ENCODE measurements around the gene LIG3.

LIG3 gene

GRCh38 chr17:35052780-35053179, 72.5 kb downstream of the LIG3 start:
- no peak overlapping the region for H3K4me3 ChIP-seq (replicated peaks; ENCODE audit: insufficient read depth, low read length)
- TF ChIP-seq CTCF (IDR thresholded peaks at IDR 0.05; ENCODE audit: insufficient read depth, low read length): no peak
- TF ChIP-seq REST (IDR thresholded peaks at IDR 0.05; ENCODE audit: insufficient replicate concordance, low read depth): no peak
- TF ChIP-seq GABPA (IDR thresholded peaks at IDR 0.05; ENCODE audit: low read depth): no peak
- no peak for TF ChIP-seq SPI1 (IDR thresholded peaks at IDR 0.05; ENCODE audit: borderline replicate concordance, low read depth)
- no peak for TF ChIP-seq POLR2AphosphoS5 (IDR thresholded peaks at IDR 0.05; ENCODE audit: low read depth)
- peak overlapping the region; percentile 87 for H3K27ac ChIP-seq (replicated peaks)
- no peak for DNase-seq (ENCODE audit: low read depth in 1 of 2, low spot score in 1 of 2)
- H3K27me3 ChIP-seq (ENCODE audit: insufficient read depth, poor library complexity, severe bottlenecking): no peaks in the 10 kb centered on the region

- TF ChIP-seq POLR2AphosphoS5 (IDR thresholded peaks at IDR 0.05; ENCODE audit: low read depth) (no peak), REST (IDR thresholded peaks at IDR 0.05; ENCODE audit: insufficient replicate concordance, low read depth) (no peak), GABPA (IDR thresholded peaks at IDR 0.05; ENCODE audit: low read depth) (no peak), SPI1 (IDR thresholded peaks at IDR 0.05; ENCODE audit: borderline replicate concordance, low read depth) (no peak), CTCF (IDR thresholded peaks at IDR 0.05; ENCODE audit: insufficient read depth, low read length) (no peak)
- Histone ChIP-seq H3K27me3 (ENCODE audit: insufficient read depth, poor library complexity, severe bottlenecking) (no peaks in the 10 kb centered on the region), H3K27ac (replicated peaks) (peak overlapping the region; percentile 87), H3K4me3 (replicated peaks; ENCODE audit: insufficient read depth, low read length) (no peak overlapping the region)
- DNase-seq (ENCODE audit: low read depth in 1 of 2, low spot score in 1 of 2): no peak
Observed at GRCh38 chr17:35053204-35053603, 72.9 kb downstream of the LIG3 start.

GRCh38 chr17:35056013-35056412, 75.7 kb downstream of the LIG3 start:
- peak in 1 of 2 experiments; percentile 20 for DNase-seq (ENCODE audit: low read depth in 1 of 2, low spot score in 1 of 2)
- no peak for TF ChIP-seq CTCF (IDR thresholded peaks at IDR 0.05; ENCODE audit: insufficient read depth, low read length)
- no peak for TF ChIP-seq SPI1 (IDR thresholded peaks at IDR 0.05; ENCODE audit: borderline replicate concordance, low read depth)
- TF ChIP-seq GABPA (IDR thresholded peaks at IDR 0.05; ENCODE audit: low read depth): no peak
- TF ChIP-seq REST (IDR thresholded peaks at IDR 0.05; ENCODE audit: insufficient replicate concordance, low read depth): no peak
- TF ChIP-seq POLR2AphosphoS5 (IDR thresholded peaks at IDR 0.05; ENCODE audit: low read depth): no peak
- Histone ChIP-seq H3K27ac (replicated peaks) (no peak overlapping the region), H3K4me3 (replicated peaks; ENCODE audit: insufficient read depth, low read length) (no peak overlapping the region), H3K27me3 (ENCODE audit: insufficient read depth, poor library complexity, severe bottlenecking) (no peaks in the 10 kb centered on the region)
